Neural progenitor cell (in vitro differentiated cells): ENCODE data around the gene DOCK11.

Source experiments
- CTCF ChIP-seq: fragments of 200-600 bp; sonication (generic); IDR thresholded peaks from 2 replicates; pipeline ENCODE4 v1.5.1; 2017; ENCODE audit warnings: antibody characterized with exemption, mild to moderate bottlenecking
- EZH2 ChIP-seq: fragments of 200-600 bp; sonication (generic); IDR thresholded peaks from 2 replicates; pipeline ENCODE4 v1.6.1; 2017; ENCODE audit warnings: antibody characterized with exemption, mild to moderate bottlenecking, moderate library complexity

GRCh38 chrX:118585296-118585695 lies 89.7 kb downstream of the DOCK11 start:
- no peak for TF ChIP-seq CTCF
- no peak for TF ChIP-seq EZH2
